ENCODE results near the gene ADGRG1.
"Not testable (repeated sequence)": the region's sequence is repeated elsewhere in the genome, so short reads cannot be mapped to it uniquely, and the experiment has no call there.

The ADGRG1 gene

DNA sequence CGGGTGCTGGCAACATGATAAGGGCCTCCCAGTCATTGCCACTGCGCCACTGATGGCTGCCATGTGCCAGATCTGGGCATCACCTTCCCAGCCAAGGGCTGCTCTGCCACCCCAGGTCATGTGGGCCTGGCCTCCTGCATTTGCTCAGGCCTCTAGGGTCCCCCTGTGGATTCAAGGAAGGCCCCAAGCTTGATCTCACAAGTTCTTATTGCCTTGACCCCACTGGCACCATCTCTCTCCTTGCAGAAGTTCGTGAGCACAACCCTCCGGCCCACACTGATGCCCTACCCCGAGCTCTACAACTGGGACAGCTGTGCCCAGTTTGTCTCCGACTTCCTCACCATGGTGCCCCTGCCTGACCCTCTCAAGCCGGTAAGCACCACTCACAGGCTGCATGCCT lies 71.5 kb downstream of the ADGRG1 start:
- DNase-seq (ENCODE audit: low read depth) = no peak

GRCh38 chr16:57700781-57701551 lies 72.5 kb downstream of the ADGRG1 start:
- no peak for DNase-seq (ENCODE audit: low read depth)

- no peak for DNase-seq (ENCODE audit: low read depth)
Measured at GRCh38 chr16:57701759-57702371, 73.4 kb downstream of the ADGRG1 start.

- no peak for DNase-seq (ENCODE audit: low read depth)
Measured at GRCh38 chr16:57703416-57704010, 75.1 kb downstream of the ADGRG1 start.

GRCh38 chr16:57704011-57704904 lies 75.8 kb downstream of the ADGRG1 start:
- DNase-seq (ENCODE audit: low read depth) = no peak

GRCh38 chr16:57704905-57705852 lies 76.7 kb downstream of the ADGRG1 start:
- DNase-seq (ENCODE audit: low read depth) = no peak

DNA sequence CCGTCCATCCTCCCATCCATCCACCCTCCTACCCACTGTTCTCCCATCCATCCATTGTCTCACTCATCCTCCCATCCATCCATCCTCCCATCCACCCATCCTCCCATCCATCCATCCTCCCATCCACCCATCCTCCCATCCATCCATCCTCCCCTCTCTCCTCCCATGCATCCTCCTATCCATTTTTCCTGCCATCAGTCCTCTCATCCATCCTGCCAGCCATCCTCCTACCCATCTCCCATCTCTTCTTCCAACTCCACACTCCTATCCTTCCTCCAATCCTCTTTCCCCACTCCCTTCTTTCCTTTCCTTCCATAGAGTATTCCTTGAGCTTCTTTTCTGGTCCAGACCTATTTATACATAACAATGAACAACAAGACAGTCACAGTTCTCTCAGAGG lies 78.3 kb downstream of the ADGRG1 start:
- no peak for DNase-seq (ENCODE audit: low read depth)

DNA sequence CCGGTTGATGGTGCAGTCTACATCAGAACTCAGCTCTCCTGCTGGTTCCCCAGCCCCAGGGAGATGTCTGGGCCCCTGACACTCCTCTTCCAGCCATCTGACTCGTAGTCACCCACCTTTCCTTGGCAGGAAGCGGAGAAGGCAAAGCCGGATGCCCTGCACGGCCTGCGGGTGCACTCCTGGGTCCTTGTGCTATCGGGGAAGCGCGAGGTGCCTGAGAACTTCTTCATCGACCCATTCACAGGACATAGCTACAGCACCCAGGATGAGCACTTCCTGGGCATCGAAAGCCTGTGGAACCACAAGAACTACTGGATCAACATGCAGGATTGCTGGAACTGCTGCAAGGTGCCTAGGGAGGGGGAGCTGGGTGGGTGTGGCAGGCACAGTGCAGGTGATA lies 78.9 kb downstream of the ADGRG1 start:
- no peak for DNase-seq (ENCODE audit: low read depth)

GRCh38 chr16:57708168-57708567 lies 79.7 kb downstream of the ADGRG1 start:
- DNase-seq (ENCODE audit: low read depth) = no peak

DNA sequence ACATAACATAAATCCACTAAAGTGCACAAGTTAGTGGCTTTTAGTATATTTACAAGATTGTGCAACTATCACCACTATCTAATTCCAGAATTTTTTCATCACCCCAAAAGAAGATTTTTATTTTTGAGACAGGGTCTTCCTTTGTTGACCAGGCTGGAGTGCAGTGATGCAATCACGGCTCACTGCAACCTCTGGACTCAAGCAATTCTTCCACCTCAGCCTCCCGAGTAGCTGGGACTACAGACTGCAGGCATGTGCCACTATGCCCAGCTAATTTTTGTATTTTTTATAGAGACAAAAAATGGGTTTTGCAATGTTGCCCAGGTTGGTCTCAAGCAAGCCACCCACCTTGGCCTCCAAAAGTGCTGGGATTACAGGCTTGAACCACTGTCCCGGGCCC lies 81.2 kb downstream of the ADGRG1 start:
- DNase-seq (ENCODE audit: low read depth) = no peak

DNA sequence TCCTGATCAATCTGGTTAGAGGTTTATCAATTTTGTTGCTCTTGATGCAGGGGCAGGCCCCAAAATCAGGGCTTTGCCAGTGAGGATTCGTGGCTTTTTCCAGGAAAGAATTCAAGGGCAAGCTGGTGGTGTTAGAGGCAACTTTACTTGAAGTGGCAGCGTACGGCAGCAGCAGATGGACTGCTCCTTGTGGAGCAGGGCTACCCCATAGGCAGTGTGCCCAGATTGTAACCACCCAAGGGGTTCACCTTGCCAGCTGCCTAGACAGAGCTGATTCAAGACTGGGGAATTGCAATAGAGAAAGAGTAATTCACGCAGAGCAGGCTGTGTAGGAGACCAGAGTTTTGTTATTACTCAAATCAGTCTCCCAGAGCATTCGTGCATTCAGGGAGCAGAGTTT lies 82.9 kb downstream of the ADGRG1 start:
- no peak for DNase-seq (ENCODE audit: low read depth)

- DNase-seq (ENCODE audit: low read depth) = no peak
Measured at GRCh38 chr16:57711993-57712392, 83.6 kb downstream of the ADGRG1 start.

GRCh38 chr16:57712569-57712968 lies 84.1 kb downstream of the ADGRG1 start:
- DNase-seq (ENCODE audit: low read depth) = not testable (repeated sequence)

GRCh38 chr16:57713596-57713995 lies 85.2 kb downstream of the ADGRG1 start:
- DNase-seq (ENCODE audit: low read depth) = no peak

DNA sequence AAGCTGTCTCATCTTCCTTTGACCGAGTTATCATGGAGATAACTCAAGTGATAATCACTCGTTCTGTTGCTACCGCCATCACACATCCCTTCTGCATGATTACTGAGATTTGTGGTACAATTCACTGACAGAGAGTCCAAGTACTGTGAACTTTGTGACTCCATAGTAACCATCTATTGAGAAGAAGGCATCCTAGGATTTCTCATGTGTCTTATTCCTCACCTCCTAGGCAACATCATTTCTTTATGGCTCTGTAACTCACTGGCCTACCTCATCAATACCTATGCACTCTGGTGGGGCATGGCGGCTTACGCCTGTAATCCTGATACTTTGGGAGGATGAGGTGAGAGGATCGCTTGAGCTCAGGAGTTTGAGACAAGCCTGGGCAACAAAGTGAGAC lies 85.6 kb downstream of the ADGRG1 start:
- no peak for DNase-seq (ENCODE audit: low read depth)
